ENCODE results near the gene DUSP1.

GRCh38 chr5:172741206-172741582 is 29.8 kb downstream of the DUSP1 start:
- TF ChIP-seq CTCF (IDR thresholded peaks at IDR 0.05) (no peak), POLR2A (IDR thresholded peaks at IDR 0.05) (no peak)

Measured in thyroid gland (tissue), 4 donors.